KOPT-K1 (cell line): Measurements from ENCODE around the gene AKAP6.

ENCODE experiments used
- H3K27ac ChIP-seq: fragments of 200-600 bp; sonication (generic); 2 replicates; pipeline ENCODE4 v1.5.1; 2016; ENCODE audit warnings: antibody characterized with exemption, mild to moderate bottlenecking, low read depth, low read length; ENCODE audit not compliant: poor library complexity, severe bottlenecking
- H3K36me3 ChIP-seq: fragments of 200-600 bp; sonication (generic); 2 replicates; pipeline ENCODE4 v1.5.1; 2017; ENCODE audit warnings: antibody characterized with exemption, mild to moderate bottlenecking, low read length, moderate library complexity; ENCODE audit not compliant: insufficient read depth
- H3K9me3 ChIP-seq: fragments of 200-600 bp; sonication (generic); 2 replicates; pipeline ENCODE4 v1.5.1; 2017; ENCODE audit warnings: antibody characterized with exemption, low read length, mild to moderate bottlenecking; ENCODE audit not compliant: insufficient read depth, poor library complexity, severe bottlenecking

The AKAP6 gene

DNA sequence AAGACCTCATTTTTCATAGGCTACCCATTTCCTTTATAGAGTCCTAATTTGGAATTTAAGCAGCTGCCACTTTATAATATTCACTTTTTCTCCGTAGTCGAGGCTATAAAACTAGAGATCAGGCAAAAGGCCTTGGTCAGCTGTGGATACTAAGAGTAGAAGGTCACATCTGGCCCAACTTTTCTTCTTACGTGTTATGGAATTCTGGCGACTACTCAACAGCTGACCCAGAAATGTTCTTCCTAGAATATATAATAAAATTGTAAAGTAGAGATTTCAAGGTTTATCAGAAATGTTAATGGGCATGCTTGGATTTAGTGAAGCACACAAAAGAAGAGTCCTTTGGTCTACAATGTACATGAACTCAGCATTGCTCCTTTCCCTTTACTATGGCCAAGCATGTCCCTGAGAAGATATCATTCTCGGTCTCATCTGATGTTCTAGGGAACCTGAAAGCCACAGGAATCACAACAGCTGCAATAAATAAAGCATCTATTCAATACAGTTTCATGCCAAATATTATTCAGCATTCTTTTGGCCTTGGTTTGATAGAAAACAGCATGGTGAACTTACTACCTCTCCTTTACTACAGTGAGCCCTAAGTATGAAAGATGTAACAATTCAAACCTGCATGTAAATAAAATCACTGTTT lies 348.2 kb downstream of the AKAP6 start:
- H3K27ac ChIP-seq: no peak overlapping the region

DNA sequence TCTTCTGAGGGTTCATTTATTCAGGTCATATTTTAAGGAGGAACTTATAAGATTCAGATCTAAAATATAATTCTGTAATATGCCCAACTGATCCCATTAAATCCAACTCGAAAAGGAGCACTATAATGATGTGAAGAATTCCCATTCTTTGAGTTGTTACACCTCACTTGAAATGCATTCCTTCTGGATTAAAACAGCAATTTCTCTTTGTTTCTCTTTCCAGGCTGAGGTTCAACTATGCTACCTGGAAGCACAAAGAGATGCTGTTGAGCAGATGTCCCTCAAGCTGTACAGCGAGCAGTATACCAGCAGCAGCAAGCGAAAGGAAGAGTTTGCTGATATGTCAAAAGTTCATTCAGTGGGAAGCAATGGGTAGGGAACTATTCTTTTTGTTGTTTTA lies 349.0 kb downstream of the AKAP6 start:
- no peak overlapping the region for H3K27ac ChIP-seq
- H3K36me3 ChIP-seq: no peaks in the 10 kb centered on the region
- H3K9me3 ChIP-seq: no peaks in the 10 kb centered on the region

More for the DNA sequence above, 348.2 kb downstream of the AKAP6 start:
- Histone ChIP-seq H3K36me3 (no peaks in the 10 kb centered on the region), H3K9me3 (no peaks in the 10 kb centered on the region)

DNA sequence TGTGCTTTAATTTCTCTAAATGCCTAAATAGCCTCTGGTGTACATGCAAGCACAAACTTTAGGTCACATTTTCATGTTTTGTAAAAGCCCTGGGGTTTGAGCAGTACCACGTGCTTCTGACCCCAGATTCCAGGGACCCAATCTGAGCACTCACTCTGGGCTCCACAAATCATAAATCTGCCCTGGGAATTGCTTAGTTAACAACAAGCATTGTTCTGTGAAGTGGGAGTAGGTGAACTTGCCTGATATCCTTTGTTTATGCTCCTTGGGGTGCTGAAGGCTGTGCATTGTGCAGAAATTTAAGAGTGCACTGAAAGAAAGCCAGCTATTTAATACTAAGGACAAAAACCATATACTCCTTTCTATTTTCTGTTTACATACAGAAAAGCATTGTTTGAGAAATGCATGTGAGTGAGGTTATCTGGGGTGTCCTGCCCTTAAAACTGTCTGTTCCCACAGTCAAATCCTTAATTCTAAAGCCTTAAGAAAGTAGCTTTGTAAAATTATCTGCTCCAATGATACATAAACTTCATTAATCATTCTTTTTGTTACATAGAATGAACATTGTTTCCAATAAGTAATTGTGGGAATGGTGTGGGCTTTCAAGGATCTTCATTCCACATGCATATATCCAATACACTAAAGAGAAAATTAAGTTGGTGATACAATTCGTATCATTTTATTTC lies 351.0 kb downstream of the AKAP6 start:
- no peaks in the 10 kb centered on the region for H3K9me3 ChIP-seq
- H3K36me3 ChIP-seq: no peaks in the 10 kb centered on the region
- H3K27ac ChIP-seq: no peak overlapping the region

DNA sequence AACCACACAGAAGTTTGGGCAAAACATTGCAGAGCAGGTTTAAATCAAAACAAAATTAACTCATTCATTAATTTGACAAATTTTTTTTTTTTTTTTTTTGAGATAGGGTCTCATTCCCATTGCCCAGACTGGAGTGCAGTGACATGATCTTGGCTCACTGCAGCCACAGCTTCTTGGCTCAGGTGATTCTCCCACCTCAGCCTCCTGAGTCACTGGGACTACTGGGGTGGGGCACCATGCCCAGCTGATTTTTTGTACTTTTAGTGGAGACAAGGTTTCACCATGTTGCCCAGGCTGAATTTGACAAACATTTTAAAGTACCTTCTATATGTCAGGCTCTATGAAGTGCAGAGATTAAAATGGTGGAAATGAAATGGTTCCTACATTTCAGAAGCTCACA lies 352.5 kb downstream of the AKAP6 start:
- no peaks in the 10 kb centered on the region for H3K36me3 ChIP-seq
- H3K9me3 ChIP-seq: no peaks in the 10 kb centered on the region
- no peak overlapping the region for H3K27ac ChIP-seq

DNA sequence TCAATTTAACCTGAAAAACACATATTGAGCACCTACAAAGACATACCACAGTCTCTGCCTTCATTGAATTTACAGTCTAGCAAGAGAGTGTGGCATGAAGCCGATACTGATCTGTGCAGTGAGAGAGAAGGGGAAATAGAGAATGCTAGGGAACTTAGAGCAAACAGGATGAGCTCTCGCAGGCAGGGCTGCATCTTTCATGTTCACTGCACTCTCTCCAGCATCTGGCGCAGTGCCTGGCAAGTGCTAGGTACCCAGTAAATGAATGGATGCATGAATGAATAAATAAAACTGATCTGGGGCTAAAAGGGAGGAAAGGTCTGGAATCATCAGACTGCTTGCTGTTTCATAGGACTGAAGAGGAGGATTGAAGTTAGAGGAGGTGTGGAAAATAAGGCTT lies 353.1 kb downstream of the AKAP6 start:
- no peak overlapping the region for H3K27ac ChIP-seq
- H3K36me3 ChIP-seq: no peaks in the 10 kb centered on the region
- H3K9me3 ChIP-seq: no peaks in the 10 kb centered on the region

DNA sequence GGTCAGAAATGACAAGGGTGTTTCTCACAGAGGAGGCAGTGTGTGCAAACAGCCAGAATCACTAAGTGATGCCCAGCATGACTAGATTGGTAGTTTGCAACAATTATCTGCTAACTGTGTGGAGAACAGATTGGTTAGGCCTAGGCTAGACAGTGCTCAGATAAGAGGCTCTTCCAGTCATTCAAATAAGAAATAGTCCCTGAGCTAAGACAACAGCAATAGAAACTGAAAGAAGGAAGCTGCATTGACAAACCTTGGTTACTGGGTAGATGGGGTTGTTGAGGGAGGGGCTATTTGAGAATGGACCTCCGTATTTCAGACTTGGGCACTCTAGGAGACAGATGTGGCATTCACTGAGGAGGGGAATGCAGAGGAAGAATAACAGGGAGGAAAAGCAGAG lies 354.6 kb downstream of the AKAP6 start:
- no peak overlapping the region for H3K27ac ChIP-seq
- no peaks in the 10 kb centered on the region for H3K36me3 ChIP-seq
- H3K9me3 ChIP-seq: no peaks in the 10 kb centered on the region

DNA sequence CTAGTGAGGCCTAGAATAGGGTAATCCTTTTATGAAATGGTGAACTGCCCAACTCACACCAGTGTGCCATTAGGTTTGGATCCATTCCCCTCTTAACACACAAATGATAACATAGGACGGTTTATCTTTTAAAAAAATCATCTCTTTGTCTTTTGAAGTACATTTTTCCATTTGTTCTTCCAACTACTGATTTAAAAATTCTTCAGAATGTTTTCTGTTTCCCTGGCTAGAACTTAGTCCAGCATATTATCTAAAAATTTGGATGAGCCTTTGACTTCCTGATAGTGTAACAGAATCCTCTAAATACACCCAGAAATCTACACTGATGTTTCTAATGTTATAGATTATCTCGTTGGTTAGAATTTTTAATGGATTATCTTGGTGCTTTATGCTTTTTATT lies 359.8 kb downstream of the AKAP6 start:
- H3K36me3 ChIP-seq: no peaks in the 10 kb centered on the region
- H3K27ac ChIP-seq: no peak overlapping the region
- no peaks in the 10 kb centered on the region for H3K9me3 ChIP-seq

DNA sequence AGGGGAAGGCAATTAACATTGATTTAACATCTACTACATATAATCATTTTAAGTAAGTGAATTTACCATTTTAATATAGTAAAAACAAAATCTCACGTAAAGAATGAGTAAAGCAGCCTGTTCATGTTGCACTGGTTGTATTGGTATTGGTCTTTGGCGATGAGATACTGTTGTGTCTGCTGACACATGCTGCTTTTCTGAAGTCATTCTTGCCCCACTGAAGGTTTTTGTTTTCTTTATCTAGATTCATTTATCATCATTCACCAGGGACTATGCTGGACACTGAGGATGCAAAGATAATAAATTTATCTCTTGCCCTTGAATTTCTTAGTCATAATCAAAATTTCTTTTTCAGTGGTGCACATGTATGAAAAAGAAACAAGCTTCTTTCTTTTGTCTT lies 363.3 kb downstream of the AKAP6 start:
- Histone ChIP-seq H3K9me3 (no peaks in the 10 kb centered on the region), H3K27ac (no peak overlapping the region), H3K36me3 (no peaks in the 10 kb centered on the region)

DNA sequence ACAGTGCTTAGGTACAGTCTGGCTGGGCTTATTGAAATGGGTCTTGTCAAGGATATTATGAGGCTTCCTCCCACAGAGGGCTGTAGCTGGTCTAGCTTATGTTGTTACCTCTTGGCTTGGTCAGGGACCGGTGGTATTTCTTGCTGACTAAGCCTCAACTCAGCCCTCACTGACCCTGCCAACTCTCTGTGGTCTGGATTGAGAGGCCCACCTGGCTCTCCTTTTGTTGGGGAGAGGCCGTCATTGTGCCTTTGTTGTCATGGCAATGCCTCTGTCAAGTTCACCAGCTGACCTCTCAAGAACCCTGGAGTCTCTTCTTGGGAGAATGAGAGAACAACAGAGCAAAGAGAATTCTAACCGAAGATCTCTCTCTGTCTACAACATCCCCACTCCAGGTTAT lies 364.0 kb downstream of the AKAP6 start:
- H3K27ac ChIP-seq: no peak overlapping the region
- no peaks in the 10 kb centered on the region for H3K36me3 ChIP-seq
- H3K9me3 ChIP-seq: no peaks in the 10 kb centered on the region

DNA sequence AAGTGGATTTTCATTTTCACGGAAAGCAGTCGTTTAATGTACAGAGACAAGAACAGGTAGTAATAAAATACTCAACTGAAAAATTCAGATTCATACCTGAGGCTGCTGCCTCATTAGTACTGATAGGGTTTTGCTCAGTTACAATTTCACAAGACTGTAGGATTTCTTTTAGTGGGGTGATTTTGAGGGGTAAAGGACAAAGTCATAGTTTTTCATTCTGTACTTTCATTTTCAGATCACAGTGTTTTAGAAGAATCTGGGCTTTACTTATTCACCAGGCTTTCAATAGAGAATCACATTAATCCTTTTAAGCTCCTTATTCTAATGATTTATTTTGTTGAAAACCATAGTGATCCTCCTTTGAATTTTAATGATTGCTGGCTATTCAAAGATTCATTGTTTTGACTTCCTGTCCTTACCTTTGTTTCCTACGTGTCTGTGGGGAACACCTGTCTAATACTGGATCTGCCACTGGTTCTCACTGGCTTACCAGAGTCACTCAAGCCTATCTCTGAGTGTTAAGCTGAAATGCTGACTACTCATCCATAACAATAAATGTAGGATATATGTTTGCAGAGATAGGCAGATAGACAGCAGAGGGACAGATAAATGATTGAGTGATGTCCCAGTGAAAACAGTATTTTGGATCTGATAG lies 365.8 kb downstream of the AKAP6 start:
- no peaks in the 10 kb centered on the region for H3K9me3 ChIP-seq
- no peak overlapping the region for H3K27ac ChIP-seq
- no peaks in the 10 kb centered on the region for H3K36me3 ChIP-seq

DNA sequence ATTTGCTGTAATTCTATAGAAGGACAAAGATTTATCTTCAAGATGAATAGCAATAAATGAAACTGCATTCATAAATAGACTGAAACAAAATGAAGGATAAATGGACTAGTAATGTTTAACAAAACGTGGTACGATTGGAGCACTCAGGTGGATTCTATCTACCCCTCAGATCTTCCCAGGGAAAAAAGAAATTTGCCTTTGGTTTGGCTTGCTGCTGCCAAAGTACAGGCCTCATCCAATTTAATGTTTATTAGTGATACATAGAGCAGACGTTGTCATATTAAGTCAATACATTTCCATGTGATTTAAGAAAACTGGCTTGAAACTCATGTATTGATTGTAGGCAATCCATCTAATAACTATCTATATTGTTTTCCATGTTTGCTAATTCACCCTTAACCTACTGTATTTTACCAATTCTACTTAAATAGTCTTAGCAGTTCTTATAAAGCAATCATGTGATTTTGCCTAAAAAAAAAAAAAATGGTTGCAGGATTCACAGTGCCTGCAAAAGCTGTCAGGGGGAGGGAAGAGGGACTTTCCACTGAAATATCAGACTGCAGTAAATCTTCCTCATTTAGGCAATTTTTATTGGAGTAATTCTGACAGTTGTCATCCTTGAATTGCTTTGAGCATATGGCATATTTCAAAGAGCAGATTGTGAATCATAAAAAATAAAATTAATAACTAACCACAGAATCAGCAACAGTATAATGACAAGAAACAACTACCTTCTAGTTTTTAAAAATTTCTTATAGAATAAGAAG lies 367.4 kb downstream of the AKAP6 start:
- no peaks in the 10 kb centered on the region for H3K9me3 ChIP-seq
- no peaks in the 10 kb centered on the region for H3K36me3 ChIP-seq
- H3K27ac ChIP-seq: no peak overlapping the region

DNA sequence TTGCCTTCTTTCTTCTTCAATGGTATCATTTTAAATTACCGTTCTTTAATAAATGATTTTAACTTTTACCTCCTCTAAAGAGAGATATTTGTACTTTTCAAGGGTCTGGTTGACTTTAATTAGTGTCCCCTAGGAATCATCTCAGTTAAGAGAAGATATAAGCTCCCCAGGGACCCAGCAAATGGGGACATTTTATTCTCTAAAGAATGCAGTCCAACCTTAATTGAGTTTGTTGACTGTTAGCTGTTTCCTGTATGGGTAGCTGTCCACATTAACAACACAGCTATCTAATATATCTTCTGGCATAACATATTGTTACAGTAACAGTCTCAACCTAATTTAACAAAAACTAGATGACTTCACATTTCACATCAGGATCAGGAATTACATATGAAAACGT lies 368.0 kb downstream of the AKAP6 start:
- H3K36me3 ChIP-seq: no peaks in the 10 kb centered on the region
- no peaks in the 10 kb centered on the region for H3K9me3 ChIP-seq
- no peak overlapping the region for H3K27ac ChIP-seq

DNA sequence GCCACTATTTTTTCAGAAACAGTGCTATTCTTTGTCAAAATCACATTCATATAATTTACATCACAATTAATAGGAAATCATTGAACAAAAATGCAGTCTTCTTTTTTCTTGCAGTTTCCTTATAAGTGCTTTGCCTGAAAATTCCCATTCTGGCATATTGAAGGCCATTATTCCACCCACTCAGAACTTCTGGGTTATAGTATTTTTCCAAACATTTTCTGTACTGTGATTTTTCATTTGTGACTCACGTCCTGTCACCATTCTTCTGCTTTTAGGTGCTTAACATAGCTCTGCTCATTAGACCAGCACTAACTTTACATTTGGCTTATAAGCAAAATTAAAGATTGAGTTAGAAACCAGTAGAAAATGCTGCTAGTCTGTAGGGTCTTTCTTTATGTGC lies 368.6 kb downstream of the AKAP6 start:
- H3K9me3 ChIP-seq: no peaks in the 10 kb centered on the region
- H3K36me3 ChIP-seq: no peaks in the 10 kb centered on the region
- no peak overlapping the region for H3K27ac ChIP-seq

DNA sequence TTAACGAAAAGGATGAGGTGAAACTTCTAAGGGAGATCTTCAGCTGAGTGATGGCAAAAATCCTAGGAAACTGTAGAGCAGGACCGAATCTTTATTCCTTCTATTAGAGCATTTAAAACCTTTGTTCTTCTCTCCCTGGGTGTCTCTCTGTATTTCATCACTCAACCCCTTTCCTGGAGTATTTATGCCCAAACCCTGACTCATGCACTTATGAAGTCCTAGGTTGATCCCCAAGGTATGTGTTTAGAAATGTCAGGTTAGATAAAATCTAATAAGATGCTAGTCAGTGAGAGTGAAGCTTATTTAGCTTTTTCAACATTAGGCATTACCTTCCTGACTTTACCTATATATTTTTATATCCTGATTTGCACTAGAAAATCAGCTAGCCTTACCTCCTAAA lies 369.7 kb downstream of the AKAP6 start:
- H3K36me3 ChIP-seq: no peaks in the 10 kb centered on the region
- H3K9me3 ChIP-seq: no peaks in the 10 kb centered on the region
- no peak overlapping the region for H3K27ac ChIP-seq

DNA sequence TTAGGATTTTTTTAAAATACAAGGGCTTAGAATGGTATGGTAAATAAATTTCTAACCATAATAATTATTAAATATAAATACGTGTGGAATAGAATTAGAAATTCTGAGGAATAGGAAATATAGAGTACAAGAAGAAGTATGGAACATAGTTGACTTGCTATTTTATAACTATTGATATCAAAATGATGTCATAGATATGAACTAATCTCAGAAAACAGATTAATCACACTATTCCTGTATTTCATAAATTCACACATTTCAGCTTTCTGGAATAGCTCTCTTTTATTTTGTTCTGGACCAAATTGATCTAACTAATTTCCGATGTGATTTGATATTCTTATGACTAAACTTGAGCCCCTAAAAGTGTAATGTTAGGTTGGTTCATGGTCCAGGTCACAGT lies 372.4 kb downstream of the AKAP6 start:
- H3K27ac ChIP-seq: no peak overlapping the region
- no peaks in the 10 kb centered on the region for H3K9me3 ChIP-seq
- H3K36me3 ChIP-seq: no peaks in the 10 kb centered on the region
